WTC11 (cell line): ENCODE measurements around the gene ARL6IP6. TPM values are rescaled to one million over a fixed set of nuclear protein-coding genes. Genes with fewer than 3 reads are reported as not detected.

ENCODE experiments used
- ATAC-seq: fragments of 200-7000 bp; cut with Tn5 transposase; 2 replicates; pipeline ENCODE4 v1.10.0; 2021; ENCODE audit warnings: mild to moderate bottlenecking, moderate library complexity
- CTCF ChIA-PET: fragments of 300-600 bp; sonication (Branson Sonifier 250); formaldehyde crosslinking; loops from one replicate; lab custom pipeline; 2021; ENCODE audit warnings: antibody characterized with exemption; lab: Charles Lee
- POLR2A ChIA-PET: fragments of 350-600 bp; sonication (Branson Sonifier 250); formaldehyde crosslinking; loops from one replicate; lab custom pipeline; 2021; ENCODE audit warnings: antibody characterized with exemption; lab: Charles Lee
- DNase-seq: peaks from one replicate; pipeline ENCODE4 v3.0.0; 2021; ENCODE audit warnings: low spot score
- H3K27ac Mint-ChIP-seq: 2 replicates; pipeline ENCODE4 v1.8.0; 2021; ENCODE audit warnings: mixed read lengths
- H3K27me3 Mint-ChIP-seq: 2 replicates; pipeline ENCODE4 v1.8.0; 2021; ENCODE audit warnings: low read depth, mild to moderate bottlenecking, moderate library complexity, mixed read lengths
- H3K36me3 Mint-ChIP-seq: 2 replicates; pipeline ENCODE4 v1.8.0; 2021; ENCODE audit warnings: mixed read lengths
- H3K4me1 Mint-ChIP-seq: 2 replicates; pipeline ENCODE4 v1.8.0; 2022; ENCODE audit warnings: mixed read lengths
- H3K4me3 Mint-ChIP-seq: 2 replicates; pipeline ENCODE4 v1.8.0; 2021; ENCODE audit warnings: mild to moderate bottlenecking, moderate library complexity, mixed read lengths
- H3K9me3 Mint-ChIP-seq: 2 replicates; pipeline ENCODE4 v1.8.0; 2021; ENCODE audit warnings: mixed read lengths
- CBFB ChIP-seq: sonication (generic); formaldehyde crosslinking; IDR thresholded peaks from 2 replicates; pipeline ENCODE4 v1.8.1; 2022; ENCODE audit warnings: mild to moderate bottlenecking, low read depth, missing genetic modification reagents
- ELF4 ChIP-seq: sonication (generic); formaldehyde crosslinking; IDR thresholded peaks from 2 replicates; pipeline ENCODE4 v1.8.1; 2022; ENCODE audit warnings: low read depth, mild to moderate bottlenecking, moderate library complexity, missing genetic modification reagents
- FOXP1 ChIP-seq: sonication (generic); formaldehyde crosslinking; IDR thresholded peaks from 2 replicates; pipeline ENCODE4 v1.8.0; 2022; ENCODE audit warnings: missing genetic modification reagents, mild to moderate bottlenecking, moderate library complexity, borderline replicate concordance
- GRHL2 ChIP-seq: fragments of 250-450 bp; sonication (Bioruptor Pico); IDR thresholded peaks from 2 replicates; pipeline ENCODE4 v1.8.0; 2022; ENCODE audit warnings: mild to moderate bottlenecking, moderate library complexity; ENCODE audit not compliant: insufficient replicate concordance, severe bottlenecking
- JAZF1 ChIP-seq: fragments of 250-450 bp; sonication (Bioruptor Pico); IDR thresholded peaks from 2 replicates; pipeline ENCODE4 v1.9.0; 2021; ENCODE audit warnings: moderate library complexity, mild to moderate bottlenecking, inconsistent platforms
- JUN ChIP-seq: sonication (generic); formaldehyde crosslinking; IDR thresholded peaks from 2 replicates; pipeline ENCODE4 v1.8.0; 2023; ENCODE audit warnings: mild to moderate bottlenecking, missing genetic modification reagents
- MYBL2 ChIP-seq: sonication (generic); formaldehyde crosslinking; IDR thresholded peaks from 2 replicates; pipeline ENCODE4 v1.8.1; 2023; ENCODE audit warnings: mild to moderate bottlenecking, moderate library complexity, missing genetic modification reagents
- NFATC4 ChIP-seq: fragments of 250-450 bp; sonication (Bioruptor Pico); IDR thresholded peaks from 2 replicates; pipeline ENCODE4 v1.9.0; 2021; ENCODE audit warnings: mild to moderate bottlenecking
- NR2C2 ChIP-seq: sonication (generic); formaldehyde crosslinking; IDR thresholded peaks from 2 replicates; pipeline ENCODE4 v1.8.0; 2022; ENCODE audit warnings: mild to moderate bottlenecking, missing genetic modification reagents
- NR3C1 ChIP-seq: sonication (generic); formaldehyde crosslinking; conservative IDR thresholded peaks from 2 replicates; pipeline ENCODE4 v1.8.1; 2023; ENCODE audit warnings: low read depth, mild to moderate bottlenecking, missing genetic modification reagents
- RELA ChIP-seq: sonication (generic); formaldehyde crosslinking; IDR thresholded peaks from 2 replicates; pipeline ENCODE4 v1.8.1; 2022; ENCODE audit warnings: missing genetic modification reagents, mild to moderate bottlenecking, borderline replicate concordance
- SMAD4 ChIP-seq: sonication (generic); formaldehyde crosslinking; IDR thresholded peaks from 2 replicates; pipeline ENCODE4 v1.8.0; 2022; ENCODE audit warnings: mild to moderate bottlenecking, missing genetic modification reagents
- SOX15 ChIP-seq: fragments of 250-450 bp; sonication (Bioruptor Pico); IDR thresholded peaks from 2 replicates; pipeline ENCODE4 v1.9.0; 2021; ENCODE audit warnings: mild to moderate bottlenecking
- TCF7 ChIP-seq: sonication (generic); formaldehyde crosslinking; IDR thresholded peaks from 2 replicates; pipeline ENCODE4 v1.8.0; 2022; ENCODE audit warnings: mild to moderate bottlenecking, low read depth, missing genetic modification reagents, moderate library complexity
- TEAD4 ChIP-seq: sonication (generic); formaldehyde crosslinking; IDR thresholded peaks from 2 replicates; pipeline ENCODE4 v1.8.0; 2022; ENCODE audit warnings: mild to moderate bottlenecking, missing genetic modification reagents
- ZNF219 ChIP-seq: sonication (generic); formaldehyde crosslinking; IDR thresholded peaks from 2 replicates; pipeline ENCODE4 v1.8.0; 2023; ENCODE audit warnings: missing genetic modification reagents, mild to moderate bottlenecking, borderline replicate concordance
- total RNA-seq: library from RNA; stranded (reverse); gene quantifications from 3 replicates; pipeline ENCODE4 v1.2.3, GENCODE V29; 2021
- TF ChIP-seq, protein P1 (sequence below): sonication (generic); formaldehyde crosslinking; IDR thresholded peaks from 2 replicates; pipeline ENCODE4 v1.8.1; 2022; ENCODE audit warnings: low read depth, mild to moderate bottlenecking, moderate library complexity, missing genetic modification reagents, borderline replicate concordance
- TF ChIP-seq, protein P2 (sequence below): sonication (generic); formaldehyde crosslinking; IDR thresholded peaks from 2 replicates; pipeline ENCODE4 v1.8.0; 2022; ENCODE audit warnings: mild to moderate bottlenecking, missing genetic modification reagents
- TF ChIP-seq, protein P3 (sequence below): fragments of 250-450 bp; sonication (Bioruptor Pico); IDR thresholded peaks from 2 replicates; pipeline ENCODE4 v2.1.2; 2022; ENCODE audit warnings: mild to moderate bottlenecking, moderate library complexity
- TF ChIP-seq, protein P4 (sequence below): sonication (generic); formaldehyde crosslinking; IDR thresholded peaks from 2 replicates; pipeline ENCODE4 v1.8.0; 2023; ENCODE audit warnings: mild to moderate bottlenecking, missing genetic modification reagents
- TF ChIP-seq, protein P5 (sequence below): sonication (generic); formaldehyde crosslinking; IDR thresholded peaks from 2 replicates; pipeline ENCODE4 v1.8.1; 2023; ENCODE audit warnings: mild to moderate bottlenecking, moderate library complexity, missing genetic modification reagents
- TF ChIP-seq, protein P6 (sequence below): sonication (generic); formaldehyde crosslinking; conservative IDR thresholded peaks from 2 replicates; pipeline ENCODE4 v1.8.1; 2023; ENCODE audit warnings: mild to moderate bottlenecking, low read depth, missing genetic modification reagents, moderate library complexity
- TF ChIP-seq, protein P7 (sequence below): fragments of 250-450 bp; sonication (Bioruptor Pico); IDR thresholded peaks from 2 replicates; pipeline ENCODE4 v1.8.0; 2021; ENCODE audit warnings: mild to moderate bottlenecking

ARL6IP6 gene
- total RNA-seq, 1 experiment from 2014 or later, result 40.4 TPM

DNA sequence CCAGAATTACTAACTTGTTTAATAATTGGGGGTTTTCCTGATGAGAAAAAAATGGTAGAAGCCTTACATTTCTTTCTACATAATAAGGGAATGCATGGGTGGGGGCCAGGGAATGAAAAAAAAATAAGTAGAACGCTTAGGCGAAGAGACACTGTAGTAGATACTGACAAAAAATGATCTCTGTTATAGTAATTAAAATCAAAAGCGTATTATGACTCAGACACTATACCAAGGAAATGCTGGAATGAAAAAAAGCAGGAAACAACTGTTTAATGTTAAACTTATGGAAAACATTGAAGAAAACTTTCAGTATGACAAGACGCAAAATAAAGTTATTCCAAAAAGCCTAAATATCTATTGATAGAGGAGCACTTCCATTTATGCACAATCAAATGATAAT is 44.1 kb upstream of the ARL6IP6 start:
- TF ChIP-seq GRHL2 (CRISPR knock-in tag), result no peak
- TF ChIP-seq ZNF219, result no peak
- TF ChIP-seq, protein P1, sequence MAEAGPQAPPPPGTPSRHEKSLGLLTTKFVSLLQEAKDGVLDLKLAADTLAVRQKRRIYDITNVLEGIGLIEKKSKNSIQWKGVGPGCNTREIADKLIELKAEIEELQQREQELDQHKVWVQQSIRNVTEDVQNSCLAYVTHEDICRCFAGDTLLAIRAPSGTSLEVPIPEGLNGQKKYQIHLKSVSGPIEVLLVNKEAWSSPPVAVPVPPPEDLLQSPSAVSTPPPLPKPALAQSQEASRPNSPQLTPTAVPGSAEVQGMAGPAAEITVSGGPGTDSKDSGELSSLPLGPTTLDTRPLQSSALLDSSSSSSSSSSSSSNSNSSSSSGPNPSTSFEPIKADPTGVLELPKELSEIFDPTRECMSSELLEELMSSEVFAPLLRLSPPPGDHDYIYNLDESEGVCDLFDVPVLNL (CRISPR knock-in tag), result no peak
- no peak for TF ChIP-seq NR3C1 (CRISPR knock-in tag)
- no peak for TF ChIP-seq MYBL2 (CRISPR knock-in tag)
- TF ChIP-seq NFATC4 (CRISPR knock-in tag), result no peak
- TF ChIP-seq FOXP1 (CRISPR knock-in tag), result no peak
- TF ChIP-seq TEAD4 (CRISPR knock-in tag), result no peak
- TF ChIP-seq SOX15 (CRISPR knock-in tag), result no peak
- TF ChIP-seq, protein P2, sequence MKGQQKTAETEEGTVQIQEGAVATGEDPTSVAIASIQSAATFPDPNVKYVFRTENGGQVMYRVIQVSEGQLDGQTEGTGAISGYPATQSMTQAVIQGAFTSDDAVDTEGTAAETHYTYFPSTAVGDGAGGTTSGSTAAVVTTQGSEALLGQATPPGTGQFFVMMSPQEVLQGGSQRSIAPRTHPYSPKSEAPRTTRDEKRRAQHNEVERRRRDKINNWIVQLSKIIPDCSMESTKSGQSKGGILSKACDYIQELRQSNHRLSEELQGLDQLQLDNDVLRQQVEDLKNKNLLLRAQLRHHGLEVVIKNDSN, result no peak
- no peak for TF ChIP-seq SMAD4 (CRISPR knock-in tag)
- TF ChIP-seq CBFB (CRISPR knock-in tag), result no peak
- no peak for TF ChIP-seq ELF4 (CRISPR knock-in tag)
- TF ChIP-seq, protein P3, sequence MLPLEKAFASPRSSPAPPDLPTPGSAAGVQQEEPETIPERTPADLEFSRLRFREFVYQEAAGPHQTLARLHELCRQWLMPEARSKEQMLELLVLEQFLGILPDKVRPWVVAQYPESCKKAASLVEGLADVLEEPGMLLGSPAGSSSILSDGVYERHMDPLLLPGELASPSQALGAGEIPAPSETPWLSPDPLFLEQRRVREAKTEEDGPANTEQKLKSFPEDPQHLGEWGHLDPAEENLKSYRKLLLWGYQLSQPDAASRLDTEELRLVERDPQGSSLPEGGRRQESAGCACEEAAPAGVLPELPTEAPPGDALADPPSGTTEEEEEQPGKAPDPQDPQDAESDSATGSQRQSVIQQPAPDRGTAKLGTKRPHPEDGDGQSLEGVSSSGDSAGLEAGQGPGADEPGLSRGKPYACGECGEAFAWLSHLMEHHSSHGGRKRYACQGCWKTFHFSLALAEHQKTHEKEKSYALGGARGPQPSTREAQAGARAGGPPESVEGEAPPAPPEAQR (CRISPR knock-in tag), result no peak
- no peak for TF ChIP-seq JUN (CRISPR knock-in tag)
- TF ChIP-seq, protein P4, sequence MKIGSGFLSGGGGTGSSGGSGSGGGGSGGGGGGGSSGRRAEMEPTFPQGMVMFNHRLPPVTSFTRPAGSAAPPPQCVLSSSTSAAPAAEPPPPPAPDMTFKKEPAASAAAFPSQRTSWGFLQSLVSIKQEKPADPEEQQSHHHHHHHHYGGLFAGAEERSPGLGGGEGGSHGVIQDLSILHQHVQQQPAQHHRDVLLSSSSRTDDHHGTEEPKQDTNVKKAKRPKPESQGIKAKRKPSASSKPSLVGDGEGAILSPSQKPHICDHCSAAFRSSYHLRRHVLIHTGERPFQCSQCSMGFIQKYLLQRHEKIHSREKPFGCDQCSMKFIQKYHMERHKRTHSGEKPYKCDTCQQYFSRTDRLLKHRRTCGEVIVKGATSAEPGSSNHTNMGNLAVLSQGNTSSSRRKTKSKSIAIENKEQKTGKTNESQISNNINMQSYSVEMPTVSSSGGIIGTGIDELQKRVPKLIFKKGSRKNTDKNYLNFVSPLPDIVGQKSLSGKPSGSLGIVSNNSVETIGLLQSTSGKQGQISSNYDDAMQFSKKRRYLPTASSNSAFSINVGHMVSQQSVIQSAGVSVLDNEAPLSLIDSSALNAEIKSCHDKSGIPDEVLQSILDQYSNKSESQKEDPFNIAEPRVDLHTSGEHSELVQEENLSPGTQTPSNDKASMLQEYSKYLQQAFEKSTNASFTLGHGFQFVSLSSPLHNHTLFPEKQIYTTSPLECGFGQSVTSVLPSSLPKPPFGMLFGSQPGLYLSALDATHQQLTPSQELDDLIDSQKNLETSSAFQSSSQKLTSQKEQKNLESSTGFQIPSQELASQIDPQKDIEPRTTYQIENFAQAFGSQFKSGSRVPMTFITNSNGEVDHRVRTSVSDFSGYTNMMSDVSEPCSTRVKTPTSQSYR (CRISPR knock-in tag), result no peak
- no peak for TF ChIP-seq JAZF1 (CRISPR knock-in tag)
- ATAC-seq (no peak), DNase-seq (no peak)
- Mint-ChIP-seq H3K27ac (no peak overlapping the region), H3K4me1 (no peaks in the 10 kb centered on the region), H3K36me3 (peaks cover 75% of the 10 kb centered on the region), H3K4me3 (no peak overlapping the region), H3K27me3 (no peaks in the 10 kb centered on the region), H3K9me3 (no peaks in the 10 kb centered on the region)
- CTCF ChIA-PET, result no interaction called here
- POLR2A ChIA-PET, result no interaction called here

DNA sequence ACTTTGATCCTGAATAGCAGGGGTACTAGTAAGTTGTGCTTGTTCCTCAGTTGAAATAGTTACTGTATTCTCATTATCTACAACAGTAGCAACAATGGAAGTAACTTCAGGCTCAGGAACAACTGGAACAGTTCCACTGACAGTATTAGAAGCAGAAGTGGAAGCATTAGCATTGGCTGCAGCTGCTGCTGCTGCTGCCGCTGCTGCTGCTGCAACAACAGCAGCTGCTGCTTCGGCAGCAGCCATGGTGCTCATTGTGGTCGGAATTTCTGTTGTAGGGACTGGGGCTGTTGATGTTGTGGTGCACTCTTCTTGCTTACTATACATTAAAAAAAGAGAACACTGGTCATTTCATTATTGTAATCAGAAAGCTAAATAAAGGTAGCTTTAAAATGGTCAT is 42.0 kb upstream of the ARL6IP6 start:
- Mint-ChIP-seq H3K27me3 (no peaks in the 10 kb centered on the region), H3K9me3 (no peaks in the 10 kb centered on the region), H3K27ac (no peak overlapping the region), H3K4me3 (no peak overlapping the region), H3K36me3 (peaks cover 79% of the 10 kb centered on the region), H3K4me1 (no peaks in the 10 kb centered on the region)
- ATAC-seq (no peak), DNase-seq (no peak)
- ChIA-PET CTCF (no interaction called here), POLR2A (no interaction called here)
- TF ChIP-seq, protein P5, sequence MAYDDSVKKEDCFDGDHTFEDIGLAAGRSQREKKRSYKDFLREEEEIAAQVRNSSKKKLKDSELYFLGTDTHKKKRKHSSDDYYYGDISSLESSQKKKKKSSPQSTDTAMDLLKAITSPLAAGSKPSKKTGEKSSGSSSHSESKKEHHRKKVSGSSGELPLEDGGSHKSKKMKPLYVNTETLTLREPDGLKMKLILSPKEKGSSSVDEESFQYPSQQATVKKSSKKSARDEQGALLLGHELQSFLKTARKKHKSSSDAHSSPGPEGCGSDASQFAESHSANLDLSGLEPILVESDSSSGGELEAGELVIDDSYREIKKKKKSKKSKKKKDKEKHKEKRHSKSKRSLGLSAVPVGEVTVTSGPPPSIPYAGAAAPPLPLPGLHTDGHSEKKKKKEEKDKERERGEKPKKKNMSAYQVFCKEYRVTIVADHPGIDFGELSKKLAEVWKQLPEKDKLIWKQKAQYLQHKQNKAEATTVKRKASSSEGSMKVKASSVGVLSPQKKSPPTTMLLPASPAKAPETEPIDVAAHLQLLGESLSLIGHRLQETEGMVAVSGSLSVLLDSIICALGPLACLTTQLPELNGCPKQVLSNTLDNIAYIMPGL (CRISPR knock-in tag), result no peak
- no peak for TF ChIP-seq NR2C2 (CRISPR knock-in tag)
- no peak for TF ChIP-seq TCF7
- TF ChIP-seq, protein P6, sequence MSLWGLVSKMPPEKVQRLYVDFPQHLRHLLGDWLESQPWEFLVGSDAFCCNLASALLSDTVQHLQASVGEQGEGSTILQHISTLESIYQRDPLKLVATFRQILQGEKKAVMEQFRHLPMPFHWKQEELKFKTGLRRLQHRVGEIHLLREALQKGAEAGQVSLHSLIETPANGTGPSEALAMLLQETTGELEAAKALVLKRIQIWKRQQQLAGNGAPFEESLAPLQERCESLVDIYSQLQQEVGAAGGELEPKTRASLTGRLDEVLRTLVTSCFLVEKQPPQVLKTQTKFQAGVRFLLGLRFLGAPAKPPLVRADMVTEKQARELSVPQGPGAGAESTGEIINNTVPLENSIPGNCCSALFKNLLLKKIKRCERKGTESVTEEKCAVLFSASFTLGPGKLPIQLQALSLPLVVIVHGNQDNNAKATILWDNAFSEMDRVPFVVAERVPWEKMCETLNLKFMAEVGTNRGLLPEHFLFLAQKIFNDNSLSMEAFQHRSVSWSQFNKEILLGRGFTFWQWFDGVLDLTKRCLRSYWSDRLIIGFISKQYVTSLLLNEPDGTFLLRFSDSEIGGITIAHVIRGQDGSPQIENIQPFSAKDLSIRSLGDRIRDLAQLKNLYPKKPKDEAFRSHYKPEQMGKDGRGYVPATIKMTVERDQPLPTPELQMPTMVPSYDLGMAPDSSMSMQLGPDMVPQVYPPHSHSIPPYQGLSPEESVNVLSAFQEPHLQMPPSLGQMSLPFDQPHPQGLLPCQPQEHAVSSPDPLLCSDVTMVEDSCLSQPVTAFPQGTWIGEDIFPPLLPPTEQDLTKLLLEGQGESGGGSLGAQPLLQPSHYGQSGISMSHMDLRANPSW, result no peak
- TF ChIP-seq, protein P7, sequence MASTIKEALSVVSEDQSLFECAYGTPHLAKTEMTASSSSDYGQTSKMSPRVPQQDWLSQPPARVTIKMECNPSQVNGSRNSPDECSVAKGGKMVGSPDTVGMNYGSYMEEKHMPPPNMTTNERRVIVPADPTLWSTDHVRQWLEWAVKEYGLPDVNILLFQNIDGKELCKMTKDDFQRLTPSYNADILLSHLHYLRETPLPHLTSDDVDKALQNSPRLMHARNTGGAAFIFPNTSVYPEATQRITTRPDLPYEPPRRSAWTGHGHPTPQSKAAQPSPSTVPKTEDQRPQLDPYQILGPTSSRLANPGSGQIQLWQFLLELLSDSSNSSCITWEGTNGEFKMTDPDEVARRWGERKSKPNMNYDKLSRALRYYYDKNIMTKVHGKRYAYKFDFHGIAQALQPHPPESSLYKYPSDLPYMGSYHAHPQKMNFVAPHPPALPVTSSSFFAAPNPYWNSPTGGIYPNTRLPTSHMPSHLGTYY (CRISPR knock-in tag), result no peak
- TF ChIP-seq RELA, result no peak
- no peak for TF ChIP-seq MYBL2 (CRISPR knock-in tag)
